Measurements from ENCODE around the gene OPRL1. TPM values are rescaled to one million over a fixed set of nuclear protein-coding genes. Genes with fewer than 3 reads are reported as not detected.
"Not testable (repeated sequence)": the region's sequence is repeated elsewhere in the genome, so short reads cannot be mapped to it uniquely, and the experiment has no call there.

OPRL1 gene
- total RNA-seq, 1 donor from 2014 or later, result 1.4 TPM

- no peak for TF ChIP-seq CTCF (IDR thresholded peaks at IDR 0.05)
- no peak overlapping the region for H3K4me3 Mint-ChIP-seq
- intact Hi-C loops (cut with micrococcal nuclease), result no loop called here
- POLR2A ChIA-PET, result no interaction called here
- no peaks in the 10 kb centered on the region for H3K36me3 Mint-ChIP-seq (ENCODE audit: low read depth)
- ATAC-seq (ENCODE audit: low read depth), result no peak
- peaks cover 19% of the 10 kb centered on the region for H3K4me1 Mint-ChIP-seq
- H3K27ac Mint-ChIP-seq, result no peak overlapping the region
- no peak for DNase-seq
- peaks cover 4% of the 10 kb centered on the region for H3K27me3 Mint-ChIP-seq
- no peaks in the 10 kb centered on the region for H3K9me3 Mint-ChIP-seq
- CTCF ChIA-PET, result interaction anchor here (1.0 kb wide), 1 partner anchor 33 kb away, joined by 4 read pairs; the partner anchor contains the start of gene LKAAEAR1
Observed at GRCh38 chr20:64116541-64117431, 36.9 kb downstream of the OPRL1 start.

- H3K36me3 Mint-ChIP-seq (ENCODE audit: low read depth); H3K4me3 Mint-ChIP-seq; DNase-seq; intact Hi-C loops (cut with micrococcal nuclease); H3K27me3 Mint-ChIP-seq; POLR2A ChIA-PET; H3K9me3 Mint-ChIP-seq; H3K27ac Mint-ChIP-seq; ATAC-seq (ENCODE audit: low read depth): not testable (repeated sequence)
- CTCF ChIA-PET, result interaction anchor here (0.9 kb wide), 1 partner anchor 34 kb away, joined by 3 read pairs; no protein-coding TSS in a partner anchor
- peaks cover 12% of the 10 kb centered on the region for H3K4me1 Mint-ChIP-seq
Observed at GRCh38 chr20:64117432-64117777, 37.5 kb downstream of the OPRL1 start.

- DNase-seq, result no peak
Observed at GRCh38 chr20:64119301-64119680, 39.4 kb downstream of the OPRL1 start.

GRCh38 chr20:64119681-64120341, 39.9 kb downstream of the OPRL1 start:
- CTCF ChIA-PET, result interaction anchor here (0.6 to 4.4 kb wide), 10 partner anchors 8 to 582 kb away, joined by 4 to 80 read pairs (median 6); partner anchors contain the start of genes LKAAEAR1, OPRL1, PRPF6 and PTK6
- intact Hi-C loops (cut with micrococcal nuclease), result loop anchor here (1.0 to 5.0 kb wide), 7 partner anchors 18 to 623 kb away; partner anchors contain the start of gene EEF1A2
- POLR2A ChIA-PET, result interaction anchor here (0.6 to 2.5 kb wide), 5 partner anchors 17 to 79 kb away, joined by 3 to 23 read pairs (median 6); partner anchors contain the start of genes LKAAEAR1, OPRL1 and RGS19
- H3K4me1 Mint-ChIP-seq, result peaks cover 8% of the 10 kb centered on the region
- ATAC-seq (ENCODE audit: low read depth), result peak; percentile 5
- TF ChIP-seq CTCF (IDR thresholded peaks at IDR 0.05), result no peak
- H3K4me3 Mint-ChIP-seq, result peak overlapping the region; percentile 71
- H3K27ac Mint-ChIP-seq, result peak overlapping the region; percentile 78
- DNase-seq, result no peak
- H3K27me3 Mint-ChIP-seq, result peaks cover 5% of the 10 kb centered on the region
- H3K9me3 Mint-ChIP-seq, result no peaks in the 10 kb centered on the region
- H3K36me3 Mint-ChIP-seq (ENCODE audit: low read depth), result no peaks in the 10 kb centered on the region

More at GRCh38 chr20:64119301-64119680, 39.4 kb downstream of the OPRL1 start:
- Mint-ChIP-seq H3K4me1 (peaks cover 8% of the 10 kb centered on the region), H3K36me3 (ENCODE audit: low read depth) (no peaks in the 10 kb centered on the region), H3K9me3 (no peaks in the 10 kb centered on the region), H3K4me3 (no peak overlapping the region), H3K27ac (no peak overlapping the region), H3K27me3 (peaks cover 5% of the 10 kb centered on the region)
- ATAC-seq (ENCODE audit: low read depth), result no peak
- ChIA-PET POLR2A (interaction anchor here (1.5 to 2.5 kb wide), 2 partner anchors 35 to 40 kb away, joined by 5 to 23 read pairs; partner anchors contain the start of genes LKAAEAR1, OPRL1 and RGS19), CTCF (interaction anchor here (2.8 to 4.4 kb wide), 3 partner anchors 37 to 139 kb away, joined by 19 to 80 read pairs (median 57); partner anchors contain the start of genes LKAAEAR1, OPRL1, PRPF6 and RGS19)
- intact Hi-C loops (cut with micrococcal nuclease), result no loop called here
- TF ChIP-seq CTCF (IDR thresholded peaks at IDR 0.05), result no peak

GRCh38 chr20:64121586-64121985, 41.7 kb downstream of the OPRL1 start:
- ATAC-seq (ENCODE audit: low read depth), result no peak
- Mint-ChIP-seq H3K27me3 (peaks cover 5% of the 10 kb centered on the region), H3K4me3 (no peak overlapping the region), H3K27ac (no peak overlapping the region), H3K36me3 (ENCODE audit: low read depth) (no peaks in the 10 kb centered on the region), H3K9me3 (no peaks in the 10 kb centered on the region), H3K4me1 (peaks cover 8% of the 10 kb centered on the region)
- CTCF ChIA-PET, result interaction anchor here (1.7 to 4.4 kb wide), 7 partner anchors 20 to 584 kb away, joined by 5 to 80 read pairs (median 13); partner anchors contain the start of genes LKAAEAR1, OPRL1, PRPF6 and PTK6
- no peak for TF ChIP-seq CTCF (IDR thresholded peaks at IDR 0.05)
- DNase-seq, result no peak
- POLR2A ChIA-PET, result interaction anchor here (0.6 kb wide), 1 partner anchor 135 kb away, joined by 3 read pairs; no protein-coding TSS in a partner anchor
- intact Hi-C loops (cut with micrococcal nuclease), result loop anchor here (5.0 kb wide), 2 partner anchors 334 to 624 kb away; partner anchors contain the start of gene EEF1A2

- not testable (repeated sequence) for ATAC-seq (ENCODE audit: low read depth); H3K9me3 Mint-ChIP-seq; H3K27me3 Mint-ChIP-seq; H3K27ac Mint-ChIP-seq; H3K4me1 Mint-ChIP-seq; DNase-seq; H3K4me3 Mint-ChIP-seq; H3K36me3 Mint-ChIP-seq (ENCODE audit: low read depth)
- ChIA-PET POLR2A (interaction anchor here (0.6 kb wide), 1 partner anchor 627 kb away, joined by 14 read pairs; no protein-coding TSS in a partner anchor), CTCF (interaction anchor here (4.4 kb wide), 1 partner anchor 41 kb away, joined by 80 read pairs; the partner anchor contains the start of genes LKAAEAR1, OPRL1 and RGS19)
- intact Hi-C loops (cut with micrococcal nuclease), result loop anchor here (5.0 kb wide), 2 partner anchors 336 to 626 kb away; partner anchors contain the start of gene EEF1A2
Observed at GRCh38 chr20:64122927-64123326, 43.0 kb downstream of the OPRL1 start.

GRCh38 chr20:64123517-64123916, 43.6 kb downstream of the OPRL1 start:
- H3K27me3 Mint-ChIP-seq; CTCF ChIA-PET; H3K4me1 Mint-ChIP-seq; POLR2A ChIA-PET; ATAC-seq (ENCODE audit: low read depth); H3K4me3 Mint-ChIP-seq; DNase-seq; H3K36me3 Mint-ChIP-seq (ENCODE audit: low read depth); H3K9me3 Mint-ChIP-seq; H3K27ac Mint-ChIP-seq: not testable (repeated sequence)
- intact Hi-C loops (cut with micrococcal nuclease), result loop anchor here (5.0 kb wide), 2 partner anchors 336 to 626 kb away; partner anchors contain the start of gene EEF1A2

Data from activated B cell treated with CpG ODN at 0.5 μM for 24 hours (primary cell).